Fibroblast of skin of abdomen (primary cell): Measurements from ENCODE around the gene MAP4K1.
A peak's percentile ranks its signal among the peaks of the same experiment; 100 is the strongest.
"Not testable (repeated sequence)": the region's sequence is repeated elsewhere in the genome, so short reads cannot be mapped to it uniquely, and the experiment has no call there.

Experiments
- DNase-seq: peaks from one replicate; pipeline ENCODE4 v3.0.0-alpha.2; 2013

Gene MAP4K1

GRCh38 chr19:38650911-38651584 lies 33.3 kb upstream of the MAP4K1 start:
- peak; percentile 68 for DNase-seq

DNA sequence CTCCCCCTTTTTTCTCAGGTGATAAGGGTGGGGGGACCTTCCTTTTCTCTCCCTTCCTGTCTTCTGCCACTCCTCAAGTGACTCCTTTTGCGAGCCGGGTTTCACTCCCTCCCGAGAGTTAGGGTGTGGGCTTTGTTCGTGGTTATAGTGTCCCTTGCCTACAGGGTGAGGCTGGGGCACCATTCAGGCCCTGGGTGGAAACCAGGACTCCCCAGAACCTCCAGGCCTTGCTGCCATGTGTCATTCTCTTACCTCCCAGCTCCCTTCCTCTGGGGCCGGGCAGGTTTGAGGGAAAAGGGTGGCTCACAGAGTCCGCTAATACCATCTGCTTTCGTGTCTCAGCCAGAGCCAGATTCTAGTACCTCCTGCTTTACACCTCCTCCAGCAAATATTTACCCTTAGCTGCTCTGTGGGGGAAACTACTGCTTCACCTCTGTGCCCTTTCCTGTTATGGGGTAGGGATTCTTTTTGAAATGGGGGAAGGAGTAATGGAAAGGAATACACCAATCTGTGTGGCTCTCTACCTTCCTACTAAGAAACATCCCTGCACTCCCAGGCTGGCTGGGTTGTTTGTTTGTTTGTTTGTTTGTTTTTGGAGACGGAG lies 32.5 kb upstream of the MAP4K1 start:
- no peak for DNase-seq

GRCh38 chr19:38649305-38650171 lies 31.8 kb upstream of the MAP4K1 start:
- no peak for DNase-seq

DNA sequence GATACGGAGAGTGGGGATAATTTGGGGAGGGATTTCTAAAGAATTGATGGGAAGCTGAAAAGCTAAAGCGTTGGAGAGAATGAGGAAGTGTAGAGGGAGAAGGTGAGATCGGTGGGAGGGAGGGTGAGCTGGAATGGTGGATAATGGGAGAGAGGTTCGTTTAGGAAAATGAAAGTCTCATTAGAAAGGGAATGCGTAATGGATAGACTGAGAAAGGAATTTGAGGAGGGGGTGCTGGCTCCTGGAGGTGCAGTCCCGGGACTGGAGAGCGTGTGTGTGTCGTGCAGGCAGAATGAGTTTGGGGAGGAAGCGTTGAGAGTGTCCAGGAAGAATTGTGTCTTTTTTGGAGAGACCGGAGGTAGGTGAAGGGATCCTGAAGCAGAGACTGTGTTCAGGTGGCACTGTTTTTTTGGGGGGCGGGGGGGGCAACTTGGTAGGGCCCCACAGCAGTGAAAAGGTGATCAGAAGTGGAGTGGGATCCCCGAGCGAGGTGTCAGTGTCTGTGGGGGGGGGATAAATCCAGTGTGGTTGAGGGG lies 31.1 kb upstream of the MAP4K1 start:
- DNase-seq, result no peak

GRCh38 chr19:38647966-38648768 lies 30.4 kb upstream of the MAP4K1 start:
- DNase-seq, result no peak

DNA sequence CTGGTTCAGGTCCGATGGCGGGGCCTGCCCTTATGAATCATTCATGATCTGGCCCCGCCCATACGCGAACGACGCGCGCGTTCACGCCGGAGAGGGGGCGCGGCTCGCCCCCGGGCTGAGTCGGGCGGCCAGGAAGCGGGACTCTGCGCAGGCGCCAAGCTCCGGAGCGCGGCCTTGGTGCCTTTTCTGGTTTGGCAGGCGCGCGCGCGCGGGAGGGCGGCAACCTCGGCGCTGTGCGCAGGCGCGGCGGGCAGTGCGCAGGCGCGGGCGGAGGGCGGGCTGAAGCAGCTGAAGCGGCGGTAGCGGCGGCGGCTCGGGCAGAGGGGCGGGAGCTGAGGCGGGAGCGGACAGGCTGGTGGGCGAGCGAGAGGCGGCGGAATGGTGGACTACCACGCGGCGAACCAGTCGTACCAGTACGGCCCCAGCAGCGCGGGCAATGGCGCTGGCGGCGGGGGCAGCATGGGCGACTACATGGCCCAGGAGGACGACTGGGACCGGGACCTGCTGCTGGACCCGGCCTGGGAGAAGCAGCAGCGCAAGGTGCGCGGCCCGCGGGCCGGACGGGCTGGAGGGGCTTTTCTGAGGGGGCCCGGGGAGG lies 29.7 kb upstream of the MAP4K1 start, which contains the start of gene ACTN4:
TSS of gene ACTN4 (plus strand) at position 282 of the 598 bp plus-strand sequence. CDS start at position 379, 97 bp downstream.
- DNase-seq, result peak; percentile 97

- no peak for DNase-seq
These were observed 27.0 kb upstream of the MAP4K1 start for GRCh38 chr19:38644719-38645118.

- no peak for DNase-seq
These were observed 24.4 kb upstream of the MAP4K1 start for GRCh38 chr19:38642176-38642575.

DNA sequence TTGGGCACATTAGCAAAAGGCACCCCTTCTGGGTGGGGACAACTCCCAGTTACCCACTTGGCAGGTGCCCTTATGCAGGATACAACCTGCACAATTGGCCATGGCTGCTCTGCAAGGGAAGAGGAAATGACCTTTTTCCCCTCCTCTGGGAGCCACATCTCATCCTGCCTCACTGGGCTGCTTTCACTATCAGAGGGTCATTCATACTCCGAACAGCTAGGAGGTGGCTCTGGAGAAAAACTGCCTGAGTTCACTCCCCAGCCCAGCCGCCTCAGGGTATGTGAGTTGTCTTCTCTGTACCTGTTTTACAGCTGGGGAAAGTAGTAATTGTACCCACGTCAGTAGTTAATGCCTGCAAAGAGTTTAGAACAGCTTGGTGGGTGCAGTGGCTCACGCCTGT lies 22.6 kb upstream of the MAP4K1 start:
- DNase-seq, result no peak

DNA sequence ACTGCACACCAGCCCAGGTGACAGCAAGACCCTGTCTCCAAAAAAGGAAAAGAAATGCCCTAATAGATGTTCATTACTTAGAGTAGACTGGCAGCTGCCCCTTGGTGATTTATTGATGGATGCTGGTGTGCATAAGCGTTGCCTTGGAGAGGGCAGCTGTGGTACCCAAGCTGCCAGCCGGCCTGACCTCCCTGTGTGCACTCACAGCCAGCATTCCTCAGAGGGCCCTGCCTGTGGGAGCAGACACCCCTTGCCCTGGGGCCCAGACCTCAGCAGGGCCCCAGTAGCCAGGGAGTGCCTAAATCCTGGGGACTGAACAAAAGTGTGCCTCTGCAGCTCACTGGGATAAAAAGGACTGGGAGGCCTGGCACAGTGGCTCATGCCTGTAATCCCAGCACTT lies 21.9 kb upstream of the MAP4K1 start:
- no peak for DNase-seq

DNA sequence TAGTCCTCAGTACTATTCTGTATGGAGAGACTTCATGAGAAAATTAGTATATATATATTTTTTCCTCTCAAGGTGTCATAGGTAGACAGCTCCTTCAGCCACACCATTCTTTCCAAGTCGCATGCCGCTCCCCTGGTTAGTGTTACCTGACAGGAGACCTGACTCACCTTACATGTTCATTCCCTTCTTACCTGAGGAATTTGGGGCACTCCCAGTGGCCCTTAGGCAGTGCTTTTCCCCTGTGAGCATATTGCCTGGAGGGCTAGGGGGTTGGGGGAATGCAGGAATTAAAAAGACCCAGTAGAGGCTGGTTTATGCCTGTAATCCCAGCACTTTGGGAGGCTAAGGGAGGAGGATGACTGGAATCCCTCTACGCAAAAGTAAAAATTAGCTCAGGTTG lies 20.7 kb upstream of the MAP4K1 start:
- no peak for DNase-seq

GRCh38 chr19:38635483-38636399 lies 18.0 kb upstream of the MAP4K1 start:
- no peak for DNase-seq

- DNase-seq, result peak; percentile 60
These were observed 17.2 kb upstream of the MAP4K1 start for GRCh38 chr19:38634757-38635482.

- DNase-seq, result no peak
These were observed 14.9 kb upstream of the MAP4K1 start for GRCh38 chr19:38632476-38633213.

GRCh38 chr19:38631811-38632475 lies 14.2 kb upstream of the MAP4K1 start:
- not testable (repeated sequence) for DNase-seq

DNA sequence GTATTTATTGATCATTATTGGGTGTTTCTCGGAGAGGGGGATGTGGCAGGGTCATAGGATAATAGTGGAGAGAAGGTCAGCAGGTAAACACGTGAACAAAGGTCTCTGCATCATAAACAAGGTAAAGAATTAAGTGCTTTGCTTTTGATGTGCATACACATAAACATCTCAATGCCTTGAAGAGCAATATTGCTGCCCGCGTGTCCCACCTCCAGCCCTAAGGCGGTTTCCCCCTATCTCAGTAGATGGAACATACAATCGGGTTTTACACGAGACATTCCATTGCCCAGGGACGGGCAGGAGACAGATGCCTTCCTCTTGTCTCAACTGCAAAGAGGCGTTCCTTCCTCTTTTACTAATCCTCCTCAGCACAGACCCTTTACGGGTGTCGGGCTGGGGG lies 13.5 kb upstream of the MAP4K1 start:
- not testable (repeated sequence) for DNase-seq

GRCh38 chr19:38629568-38629967 lies 11.8 kb upstream of the MAP4K1 start:
- DNase-seq, result no peak

DNA sequence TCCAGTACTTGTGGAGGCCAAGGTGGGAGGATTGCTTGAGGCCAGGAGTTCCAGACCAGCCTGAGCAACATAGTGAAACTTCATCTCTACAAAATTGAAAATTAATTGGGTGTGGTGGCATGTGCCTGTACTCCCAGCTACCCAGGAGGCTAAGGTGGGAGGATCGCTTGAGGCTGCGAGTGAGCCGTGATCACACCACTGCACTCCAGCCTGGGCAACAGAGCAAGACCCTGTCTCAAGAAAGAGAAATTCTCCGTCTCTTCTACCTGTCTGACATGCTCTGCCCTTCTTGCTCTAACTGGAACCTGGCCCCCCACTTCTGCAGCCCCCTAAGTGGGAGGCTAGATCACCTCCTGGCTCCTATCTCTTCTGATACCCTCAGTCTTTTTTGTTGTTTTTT lies 8.6 kb upstream of the MAP4K1 start:
- no peak for DNase-seq

- DNase-seq, result no peak
These were observed 7.1 kb upstream of the MAP4K1 start for GRCh38 chr19:38624822-38625221.
